ENCODE results near the gene KRT83.
A peak's percentile ranks its signal among the peaks of the same experiment; 100 is the strongest.

KRT83 gene

GRCh38 chr12:52285172-52285745, 35.9 kb downstream of the KRT83 start:
- no peak for DNase-seq

DNA sequence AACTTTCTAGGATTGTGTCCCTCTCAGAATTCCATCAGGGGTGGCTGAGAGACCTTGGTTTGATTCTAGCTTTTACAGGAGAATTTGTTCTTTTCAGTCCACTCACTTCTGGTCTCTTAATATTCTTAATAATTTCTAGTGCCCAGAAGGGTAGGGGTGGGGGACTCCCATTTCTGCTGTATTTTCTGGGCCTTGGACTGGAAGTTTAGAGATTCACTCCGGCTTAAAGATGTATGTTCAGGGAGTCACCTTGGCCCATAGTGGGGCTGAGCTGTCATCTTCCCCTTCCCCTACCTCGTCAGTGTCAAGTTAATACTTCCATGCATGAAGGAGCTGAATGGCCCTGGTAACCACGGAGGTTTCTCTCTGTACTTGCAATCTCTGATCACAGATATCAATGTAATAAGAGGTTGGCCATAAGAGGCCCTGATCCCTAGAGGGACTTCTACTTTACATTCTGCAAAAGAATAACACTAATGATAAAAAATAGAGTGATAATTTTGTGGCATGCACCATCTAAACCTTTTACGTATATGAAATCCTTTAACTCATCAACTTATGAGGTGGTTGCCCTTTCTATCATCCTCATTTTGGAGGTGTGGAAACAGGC, 36.5 kb downstream of the KRT83 start:
- no peak for DNase-seq

- DNase-seq: no peak
Observed at GRCh38 chr12:52280796-52281560, 40.2 kb downstream of the KRT83 start.

DNA sequence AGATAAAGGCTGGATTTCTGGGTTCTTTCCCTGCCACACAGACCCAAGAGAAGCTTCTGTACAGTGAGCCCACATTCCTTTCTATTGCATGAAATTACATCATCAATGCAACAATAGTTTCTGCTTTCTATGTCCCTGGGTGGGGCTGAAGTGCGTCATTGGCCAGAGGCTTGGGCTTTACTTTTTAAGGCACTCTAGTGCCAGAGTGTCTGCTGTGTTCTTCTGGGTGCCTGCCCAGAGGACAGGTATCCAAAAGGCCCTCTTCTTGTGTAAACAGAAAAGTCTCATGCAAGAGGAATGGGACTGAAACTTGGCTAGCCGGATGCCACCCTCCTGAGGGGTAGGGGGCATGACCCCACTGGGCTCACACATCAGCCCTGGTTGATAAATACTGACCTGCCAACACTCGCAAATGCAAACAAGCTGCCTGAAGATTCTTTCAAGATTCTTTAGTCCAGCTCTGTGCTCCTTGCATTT, 40.8 kb downstream of the KRT83 start:
- DNase-seq: no peak

DNA sequence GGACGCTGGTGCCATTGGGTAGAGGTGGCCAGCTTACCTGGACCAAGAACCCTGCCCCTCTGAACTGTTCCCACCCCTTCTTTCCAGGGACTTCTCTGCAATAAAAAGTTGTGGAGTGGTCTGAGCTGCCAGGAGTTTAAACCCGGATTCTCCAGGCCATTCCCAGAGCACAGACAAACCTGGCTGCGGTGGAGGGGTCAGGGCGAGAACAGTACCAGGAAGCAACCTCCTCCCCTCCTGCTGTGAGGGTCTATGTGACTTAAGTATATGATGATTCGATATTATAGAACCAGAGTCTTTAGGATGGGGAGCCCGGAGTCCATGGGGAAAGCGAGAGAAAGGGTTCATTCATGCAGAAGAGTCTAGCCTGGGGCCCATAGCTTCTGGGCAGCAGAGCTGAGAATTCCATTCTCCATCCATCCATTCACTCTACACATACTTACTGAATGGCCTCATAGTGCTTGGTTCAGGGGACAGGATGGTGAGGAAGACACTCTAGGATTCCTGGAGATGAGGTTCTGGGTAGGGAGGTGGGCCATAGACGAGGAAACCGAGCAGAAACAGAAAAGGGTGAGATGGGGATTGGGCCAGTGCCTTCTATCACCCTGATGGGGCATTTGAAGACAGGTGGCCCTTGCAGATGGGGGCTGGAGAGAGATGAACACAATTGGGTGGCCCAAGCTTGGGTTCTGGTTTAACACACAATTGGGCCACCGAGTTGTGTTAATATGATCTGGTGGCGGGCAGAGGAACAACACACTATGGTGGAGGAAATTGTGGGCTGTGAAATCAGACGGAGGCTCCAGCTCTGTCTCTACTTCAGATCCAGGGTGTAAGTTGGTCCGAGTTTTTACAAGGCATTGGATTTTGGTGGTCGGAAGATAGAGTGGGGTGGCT, 41.5 kb downstream of the KRT83 start:
- DNase-seq: no peak

DNA sequence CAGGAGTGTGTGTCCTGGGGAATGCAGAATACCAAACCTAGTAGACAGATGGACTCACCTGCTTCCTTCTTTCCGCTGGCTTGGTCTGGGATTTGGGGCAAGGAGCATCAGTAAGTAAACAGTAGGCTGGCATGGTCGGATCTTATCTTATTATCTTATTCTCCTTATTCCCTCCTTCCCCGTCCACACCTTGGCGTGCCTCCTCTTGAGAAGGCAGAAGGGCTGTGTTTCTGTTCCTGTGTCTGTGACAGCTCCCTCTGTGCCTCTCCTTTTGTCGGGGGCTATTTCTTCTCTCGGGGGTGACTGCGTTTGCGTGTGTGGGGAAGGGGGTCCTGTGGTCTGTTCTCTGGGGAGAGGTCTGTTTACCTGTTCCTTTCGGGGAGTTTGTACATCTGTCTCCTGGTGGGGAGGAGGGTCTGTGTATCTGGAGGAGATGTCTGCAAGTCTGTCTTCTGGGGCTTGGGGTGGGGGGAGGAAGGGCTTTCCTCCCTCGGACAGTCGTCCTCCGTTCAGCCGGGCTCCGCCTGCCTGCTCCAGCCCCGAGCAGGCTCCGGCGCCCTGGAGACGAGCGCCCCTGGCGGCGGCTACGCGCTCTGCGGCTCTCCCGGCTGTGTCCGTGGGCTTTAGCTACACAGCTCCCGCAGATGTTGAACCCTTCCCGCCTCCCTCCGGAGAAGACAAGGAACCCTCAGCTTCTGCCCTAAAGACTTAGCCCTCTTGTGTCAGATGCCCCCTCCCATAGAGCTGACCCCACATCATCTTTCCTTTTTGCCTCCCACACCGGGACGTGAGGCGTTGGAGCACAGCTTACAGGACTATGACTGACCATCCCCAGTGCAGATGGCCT, 42.4 kb downstream of the KRT83 start:
- peak; percentile 76 for DNase-seq

- DNase-seq: no peak
Observed at GRCh38 chr12:52277486-52278245, 43.5 kb downstream of the KRT83 start.

GRCh38 chr12:52275686-52276085, 45.5 kb downstream of the KRT83 start:
- no peak for DNase-seq

DNA sequence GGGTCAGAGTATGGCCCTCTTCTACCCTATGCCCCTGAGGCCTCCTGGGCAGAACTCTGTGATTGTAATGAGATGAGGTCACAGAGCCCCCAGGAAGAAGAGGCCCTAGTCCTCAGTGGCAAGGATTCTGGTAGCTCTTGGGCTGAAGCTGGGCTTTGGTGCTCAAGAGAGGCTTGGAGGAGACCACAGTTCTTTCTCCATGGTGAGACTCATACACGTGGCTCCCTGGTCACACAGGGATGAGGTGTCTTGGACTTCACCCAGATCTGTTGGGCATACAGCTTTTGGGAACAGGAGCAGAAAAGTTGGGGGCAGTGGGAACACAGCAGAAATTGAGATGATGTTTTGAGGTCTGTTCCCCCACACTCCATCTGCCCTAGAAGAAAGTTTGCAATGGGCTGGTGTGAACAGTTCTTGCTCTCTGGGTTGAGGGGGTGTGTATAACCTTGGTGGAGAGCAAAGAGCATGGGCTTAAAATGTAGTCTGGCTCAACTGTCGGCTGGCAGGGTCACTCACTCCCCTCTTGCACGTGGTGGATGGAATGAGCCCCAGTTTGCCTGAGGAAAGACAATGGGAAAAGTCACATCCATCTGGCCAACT, 46.6 kb downstream of the KRT83 start, which contains the start of gene KRT86:
Gene KRT86, plus strand, starts transcription at position 125 of the 600 bp plus-strand sequence. CDS start 27,272 bp downstream, outside the sequence.
- no peak for DNase-seq

DNA sequence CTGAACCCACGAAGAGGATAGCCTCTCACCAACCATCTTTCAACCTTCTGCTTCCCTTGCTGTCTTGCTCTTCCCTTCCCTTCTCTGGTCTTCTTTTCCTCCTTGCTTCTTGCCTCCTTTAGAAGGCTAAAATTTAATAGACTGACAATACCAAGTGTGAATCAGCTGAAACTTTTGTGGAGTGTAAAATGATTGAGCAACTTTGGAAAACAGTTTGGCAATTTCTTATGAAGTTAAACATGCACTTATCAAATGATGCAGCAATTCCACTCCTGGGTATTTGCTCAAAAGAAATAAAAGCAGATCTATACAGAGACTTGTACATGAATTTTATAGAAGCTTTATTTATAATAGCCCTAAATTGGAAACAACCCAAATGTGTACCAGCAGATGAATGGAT, 50.0 kb downstream of the KRT83 start:
- DNase-seq: no peak

GRCh38 chr12:52270541-52271070, 50.6 kb downstream of the KRT83 start:
- DNase-seq: no peak

DNA sequence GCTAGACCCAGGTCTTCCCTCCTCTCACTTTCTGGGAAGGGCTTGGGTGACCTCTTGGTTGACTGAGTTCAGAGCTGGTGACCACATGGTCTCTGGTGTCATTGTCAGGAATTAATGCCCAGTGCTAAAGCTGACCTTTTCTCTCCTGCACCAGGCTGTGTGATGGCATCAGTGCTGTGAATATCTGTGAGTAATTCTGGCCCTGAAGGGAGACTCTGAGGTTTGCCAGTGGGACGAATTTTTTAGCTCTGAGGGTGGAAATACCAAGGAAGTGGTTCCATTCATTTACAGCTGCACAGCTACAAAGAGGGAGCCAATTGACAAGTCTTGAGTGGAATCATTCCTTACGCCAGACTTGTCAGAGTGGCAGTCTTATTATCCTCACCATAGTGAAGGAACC, 53.0 kb downstream of the KRT83 start:
- no peak for DNase-seq

DNA sequence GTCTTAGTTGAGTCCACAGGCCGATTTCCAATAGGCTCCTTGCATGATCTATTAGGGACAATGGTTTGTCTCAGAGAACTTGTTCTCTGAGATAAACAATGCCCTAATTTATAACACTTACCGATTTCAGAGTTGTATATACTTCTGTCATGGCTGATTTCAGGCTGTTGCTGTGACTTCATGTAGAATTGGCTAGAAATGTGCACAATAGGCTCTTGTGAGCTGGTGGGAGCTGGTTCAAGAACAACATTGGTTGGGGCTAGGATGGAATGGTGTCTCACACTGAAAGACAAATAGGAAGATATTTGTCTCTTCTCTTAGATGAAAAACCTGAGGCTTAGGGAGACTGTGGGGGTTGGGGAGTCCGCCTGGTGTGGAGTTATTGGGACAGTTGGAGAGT, 53.5 kb downstream of the KRT83 start:
- no peak for DNase-seq

GRCh38 chr12:52267266-52267665, 53.9 kb downstream of the KRT83 start:
- no peak for DNase-seq

GRCh38 chr12:52266514-52266913, 54.7 kb downstream of the KRT83 start:
- DNase-seq: peak; percentile 11

DNA sequence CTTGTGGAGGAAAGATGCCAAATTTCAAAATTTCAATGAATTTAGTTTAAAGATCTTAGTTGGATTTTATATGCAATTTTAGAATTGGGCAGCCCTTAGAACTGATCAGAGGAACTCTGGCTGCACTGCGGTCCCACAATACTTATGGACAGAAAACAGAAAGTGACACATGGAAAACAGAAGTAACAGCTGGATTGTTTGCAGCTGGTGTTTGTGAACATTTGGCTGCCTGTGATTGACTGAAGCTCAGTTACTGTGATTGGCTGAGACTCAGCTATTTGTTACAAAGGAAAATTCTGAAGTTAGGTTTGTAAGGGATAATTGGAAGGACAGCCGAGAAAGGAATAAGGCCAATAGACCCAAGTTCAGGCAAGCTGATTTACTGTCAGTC, 56.8 kb downstream of the KRT83 start:
- no peak for DNase-seq

Measured in NCI-H345 (cell line).